GM06990 (cell line): ENCODE results near the gene LDAF1.
"Not testable (repeated sequence)": the region's sequence is repeated elsewhere in the genome, so short reads cannot be mapped to it uniquely, and the experiment has no call there.

Experiments
- DNase-seq: peaks from one replicate; pipeline ENCODE4 v3.0.0-alpha.2; 2011; ENCODE audit not compliant: insufficient read length; ENCODE audit errors: extremely low read depth
- H3K27me3 ChIP-seq: replicated peaks from 2 replicates; pipeline ENCODE4 v1.6.0; 2011; ENCODE audit warnings: low read length; ENCODE audit not compliant: control insufficient read depth, insufficient read depth
- H3K36me3 ChIP-seq: 2 replicates; pipeline ENCODE4 v1.5.1; 2011; ENCODE audit warnings: low read length; ENCODE audit not compliant: control insufficient read depth, insufficient read depth
- H3K4me3 ChIP-seq: replicated peaks from 2 replicates; pipeline ENCODE4 v1.5.1; 2011; ENCODE audit warnings: low read depth, mild to moderate bottlenecking, control low read depth, low read length
- TF ChIP-seq, protein P1 (sequence below): IDR thresholded peaks from 2 replicates; pipeline ENCODE4 v1.5.1; 2011; ENCODE audit warnings: low read length, control low read depth, mild to moderate bottlenecking, inconsistent platforms; ENCODE audit not compliant: insufficient read depth, poor library complexity, severe bottlenecking

The LDAF1 gene

GRCh38 chr16:21158208-21159110 lies at the start of gene LDAF1:
Gene LDAF1, plus strand, starts transcription at chr16:21158674. Its CDS starts 2,509 bp downstream, at chr16:21161183.
- Histone ChIP-seq H3K27me3 (no peaks in the 10 kb centered on the region), H3K36me3 (peaks cover 2% of the 10 kb centered on the region), H3K4me3 (peak within 1 kb of the TSS; percentile 78)
- peak; percentile 83 for DNase-seq
- TF ChIP-seq, protein P1, sequence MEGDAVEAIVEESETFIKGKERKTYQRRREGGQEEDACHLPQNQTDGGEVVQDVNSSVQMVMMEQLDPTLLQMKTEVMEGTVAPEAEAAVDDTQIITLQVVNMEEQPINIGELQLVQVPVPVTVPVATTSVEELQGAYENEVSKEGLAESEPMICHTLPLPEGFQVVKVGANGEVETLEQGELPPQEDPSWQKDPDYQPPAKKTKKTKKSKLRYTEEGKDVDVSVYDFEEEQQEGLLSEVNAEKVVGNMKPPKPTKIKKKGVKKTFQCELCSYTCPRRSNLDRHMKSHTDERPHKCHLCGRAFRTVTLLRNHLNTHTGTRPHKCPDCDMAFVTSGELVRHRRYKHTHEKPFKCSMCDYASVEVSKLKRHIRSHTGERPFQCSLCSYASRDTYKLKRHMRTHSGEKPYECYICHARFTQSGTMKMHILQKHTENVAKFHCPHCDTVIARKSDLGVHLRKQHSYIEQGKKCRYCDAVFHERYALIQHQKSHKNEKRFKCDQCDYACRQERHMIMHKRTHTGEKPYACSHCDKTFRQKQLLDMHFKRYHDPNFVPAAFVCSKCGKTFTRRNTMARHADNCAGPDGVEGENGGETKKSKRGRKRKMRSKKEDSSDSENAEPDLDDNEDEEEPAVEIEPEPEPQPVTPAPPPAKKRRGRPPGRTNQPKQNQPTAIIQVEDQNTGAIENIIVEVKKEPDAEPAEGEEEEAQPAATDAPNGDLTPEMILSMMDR, result no peak

DNA sequence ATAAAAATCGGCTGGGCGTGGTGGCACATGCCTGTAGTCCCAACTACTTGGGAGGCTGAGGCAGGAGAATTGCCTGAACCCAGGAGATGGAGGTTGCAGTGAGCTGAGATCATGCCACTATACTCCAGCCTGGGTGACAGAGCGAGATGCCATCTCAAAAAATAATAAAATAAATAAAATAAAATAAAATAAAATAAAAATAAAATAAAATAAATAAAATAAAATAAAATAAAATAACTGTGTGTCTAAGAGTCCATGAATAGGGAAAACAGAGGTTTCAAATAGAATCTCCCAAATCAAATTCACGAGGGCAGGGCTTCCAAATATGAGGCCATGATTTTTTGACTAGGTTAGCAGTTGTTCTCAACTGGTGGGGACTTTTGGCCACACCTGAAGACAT lies 42.9 kb upstream of the LDAF1 start:
- H3K27me3 ChIP-seq, H3K4me3 ChIP-seq, DNase-seq: not testable (repeated sequence)

GRCh38 chr16:21116148-21116693 lies 42.3 kb upstream of the LDAF1 start:
- peak; percentile 15 for DNase-seq
- H3K4me3 ChIP-seq, result peak overlapping the region; percentile 4

More for the DNA sequence above, 42.9 kb upstream of the LDAF1 start:
- H3K36me3 ChIP-seq, result not testable (repeated sequence)

DNA sequence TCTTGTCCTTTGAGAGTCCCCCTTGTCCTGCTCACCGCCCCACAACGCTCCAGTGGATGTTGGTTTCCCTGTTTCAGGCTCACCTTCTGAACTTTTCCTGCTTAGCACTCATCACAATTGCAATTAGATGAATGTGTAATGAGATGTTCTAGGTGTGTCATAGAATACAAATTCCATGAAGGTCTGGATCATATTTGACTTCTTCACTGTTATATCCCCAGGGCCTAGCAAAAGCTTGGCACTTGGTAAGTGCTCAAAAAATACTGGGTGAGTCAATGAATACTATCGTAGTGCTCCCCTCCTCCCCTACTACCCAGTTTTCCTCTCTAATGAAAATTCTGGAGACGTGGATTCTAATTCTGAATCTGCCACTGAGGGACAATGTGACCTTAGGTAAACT lies 40.9 kb upstream of the LDAF1 start:
- Histone ChIP-seq H3K4me3 (no peak overlapping the region), H3K27me3 (no peaks in the 10 kb centered on the region), H3K36me3 (no peaks in the 10 kb centered on the region)
- TF ChIP-seq, protein P1, result no peak
- no peak for DNase-seq

More at GRCh38 chr16:21116148-21116693, 42.3 kb upstream of the LDAF1 start:
- TF ChIP-seq, protein P1, result no peak
- H3K27me3 ChIP-seq, result no peaks in the 10 kb centered on the region; the same call in 1 of the 2 replicates
- no peaks in the 10 kb centered on the region for H3K36me3 ChIP-seq

DNA sequence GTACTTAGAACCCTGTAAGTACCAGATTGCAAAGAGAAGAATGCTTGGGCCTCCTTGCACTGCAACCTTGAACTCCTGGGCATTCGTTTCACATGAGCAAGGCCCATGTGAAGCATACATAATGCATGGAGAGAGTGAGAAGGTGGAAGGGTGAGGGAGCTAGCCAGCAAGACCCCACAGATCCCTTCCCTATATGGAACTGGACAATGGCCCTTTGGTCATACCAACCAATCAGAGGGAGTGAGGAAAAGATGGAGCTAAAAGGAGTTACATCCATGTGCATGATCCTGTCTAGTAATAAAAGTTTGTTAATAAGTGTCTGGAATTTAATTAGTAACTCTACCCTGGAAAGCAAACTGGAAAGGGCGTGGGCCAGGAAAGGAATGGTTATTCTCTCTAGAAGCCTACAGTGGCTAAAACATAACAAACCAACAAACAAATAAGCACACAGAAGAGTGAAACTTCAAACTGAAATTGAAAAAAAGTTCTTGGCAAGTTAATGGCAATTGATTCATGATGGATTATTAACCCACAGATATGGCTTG lies 37.4 kb upstream of the LDAF1 start:
- TF ChIP-seq, protein P1, result no peak
- DNase-seq, result no peak
- H3K36me3 ChIP-seq, result no peaks in the 10 kb centered on the region
- no peaks in the 10 kb centered on the region for H3K27me3 ChIP-seq
- no peak overlapping the region for H3K4me3 ChIP-seq

- no peak for DNase-seq
- TF ChIP-seq, protein P1, result no peak
- Histone ChIP-seq H3K4me3 (no peak overlapping the region), H3K36me3 (no peaks in the 10 kb centered on the region), H3K27me3 (no peaks in the 10 kb centered on the region)
These were observed 33.3 kb upstream of the LDAF1 start for GRCh38 chr16:21125191-21125590.
